Prostate gland (tissue), 2 donors: ENCODE data around the gene FAM3A. TPM values are rescaled to one million over a fixed set of nuclear protein-coding genes. Genes with fewer than 3 reads are reported as not detected.

Experiments used
- DNase-seq: peaks from one replicate; pipeline ENCODE4 v3.0.0-alpha.2; 2019; ENCODE audit warnings: low spot score
- H3K27ac ChIP-seq, 2 donors: fragments of 200-600 bp; sonication (generic); 2 replicates each; pipeline ENCODE4 v1.5.1; 2017 to 2019
- H3K27me3 ChIP-seq: fragments of 200-600 bp; sonication (generic); replicated peaks from 2 replicates; pipeline ENCODE4 v1.5.1; 2019; ENCODE audit not compliant: insufficient read depth
- H3K36me3 ChIP-seq, 2 donors: fragments of 200-600 bp; sonication (generic); 1 replicate in 1 of 2; 2 replicates in 1 of 2; pipeline versions ENCODE4 v1.5.1 to v1.8.1; 2017 to 2019
- H3K4me1 ChIP-seq: fragments of 200-600 bp; sonication (generic); replicated peaks from 2 replicates; pipeline ENCODE4 v1.5.1; 2019
- H3K4me3 ChIP-seq, 2 donors: fragments of 200-600 bp; sonication (generic); 2 replicates each; pipeline ENCODE4 v1.5.1; 2017 to 2019
- H3K9me3 ChIP-seq: fragments of 200-600 bp; sonication (generic); 2 replicates; pipeline ENCODE4 v1.5.1; 2017
- CTCF ChIP-seq, 4 experiments: fragments of 200-600 bp in 2 of 4; fragments of 450-650 bp in 2 of 4; sonication (generic) in 2 of 4; IDR thresholded peaks; 1 replicate in 3 of 4; 2 replicates in 1 of 4; pipeline ENCODE4 v1.5.1; 2016 to 2019; ENCODE audit warnings: antibody characterized with exemption in 4 of 4, mild to moderate bottlenecking in 2 of 4, moderate library complexity in 2 of 4
- POLR2A ChIP-seq: fragments of 450-650 bp; IDR thresholded peaks from one replicate; pipeline ENCODE4 v1.6.1; 2016; ENCODE audit warnings: antibody characterized with exemption, mild to moderate bottlenecking
- POLR2AphosphoS5 ChIP-seq: sonication (generic); formaldehyde crosslinking; IDR thresholded peaks from one replicate; pipeline ENCODE4 v1.6.1; 2017; ENCODE audit warnings: antibody characterized with exemption
- WGBS: methylation state at CpG from one replicate; pipeline ENCODE4 v1.1.5; 2018; 5-methylcytosine and 5-hydroxymethylcytosine counted together
- intact Hi-C: fragments of 100-400 bp; cut with DNase I; formaldehyde crosslinking; loops from one replicate; pipeline ENCODE4 v1.14.2; 2022
- total RNA-seq, 2 donors: library from RNA; depleted of rRNA; stranded (reverse); fragments of >200 nt; gene quantifications; one replicate each; pipeline ENCODE4 v1.1.0, GENCODE V29; 2016

The FAM3A gene
- total RNA-seq, 2 donors from 2014 or later, result 52.0 to 72.7 TPM

DNA sequence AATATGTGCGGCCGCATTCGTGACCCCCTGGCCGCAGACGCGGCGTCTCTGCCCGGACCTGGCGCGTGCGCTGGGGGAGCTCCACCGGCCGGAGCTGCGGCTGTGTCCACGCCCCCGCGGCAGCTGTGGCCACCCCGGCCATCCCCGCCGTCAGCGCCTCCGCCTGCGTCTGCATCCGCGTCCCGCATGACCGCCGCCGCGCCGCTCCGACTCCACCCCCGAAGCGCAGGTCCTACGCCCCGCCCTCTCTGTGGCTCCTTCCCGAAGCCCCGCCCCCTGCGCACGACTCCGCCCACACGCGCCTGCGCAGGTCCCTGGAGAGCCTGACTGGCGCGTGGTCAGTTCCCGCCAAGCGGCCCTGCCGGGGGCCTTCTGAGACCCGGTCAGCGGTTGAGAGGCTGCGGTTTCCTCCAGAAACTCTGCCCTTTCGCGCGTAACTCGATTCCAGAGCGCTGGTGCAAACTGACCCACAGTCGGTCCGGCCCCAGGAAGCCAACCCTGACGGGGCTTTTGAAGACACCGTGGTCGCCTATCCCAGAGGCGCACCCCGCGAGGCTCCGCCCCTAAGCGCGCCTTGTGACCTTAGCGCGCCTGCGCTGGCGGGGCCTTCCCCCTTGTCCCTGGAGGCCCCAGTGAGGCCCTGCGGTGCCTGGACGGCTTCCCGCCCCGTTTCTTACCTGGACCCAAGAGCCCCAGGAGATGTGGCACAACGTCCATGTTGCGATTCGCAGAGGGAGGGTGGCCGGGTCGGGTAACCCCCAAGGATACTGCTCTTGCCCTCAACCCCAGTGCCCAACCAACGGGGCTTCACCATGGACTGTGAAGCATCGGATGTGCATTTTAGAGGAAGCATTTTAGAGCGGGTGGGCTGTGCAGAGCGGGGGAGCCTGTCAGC lies 37.1 kb downstream of the FAM3A start, which contains the start of gene LAGE3:
Gene LAGE3 (minus strand): TSS at position 554 of the 895 bp plus-strand sequence. CDS start 366 bp downstream, at position 188.
- Histone ChIP-seq H3K27me3 (no peaks in the 10 kb centered on the region), H3K9me3 (no peaks in the 10 kb centered on the region), H3K4me3 (peak within 1 kb of the TSS; percentile 41 to 43), H3K4me1 (no peaks in the 10 kb centered on the region), H3K27ac (peak within 1 kb of the TSS; percentile 72 to 73), H3K36me3 (no peaks in the 10 kb centered on the region)
- WGBS, result 25% methylated on average over 12 of the region's 85 CpGs
- intact Hi-C loops, result no loop called here
- DNase-seq, result peak; percentile 87
- TF ChIP-seq POLR2AphosphoS5, result peak; percentile 81
- no peak for TF ChIP-seq CTCF (IDR thresholded peaks at IDR 0.05)
- TF ChIP-seq POLR2A, result peak; percentile 82

GRCh38 chrX:154477891-154478477 lies 38.0 kb downstream of the FAM3A start:
- TF ChIP-seq POLR2AphosphoS5, result no peak
- Histone ChIP-seq H3K27ac (peak overlapping the region; percentile 72 to 73), H3K36me3 (no peaks in the 10 kb centered on the region), H3K9me3 (no peaks in the 10 kb centered on the region), H3K27me3 (no peaks in the 10 kb centered on the region), H3K4me1 (no peaks in the 10 kb centered on the region), H3K4me3 (peak overlapping the region; percentile 41 to 43)
- DNase-seq, result no peak
- 52% methylated on average over 24 of the region's 24 CpGs for WGBS
- intact Hi-C loops, result no loop called here

- H3K9me3 ChIP-seq, result no peaks in the 10 kb centered on the region
- WGBS, result 87% methylated on average over 8 of the region's 8 CpGs
- H3K4me3 ChIP-seq, result no peak overlapping the region
- no peaks in the 10 kb centered on the region for H3K36me3 ChIP-seq
- H3K27ac ChIP-seq, result no peak overlapping the region
- no peaks in the 10 kb centered on the region for H3K4me1 ChIP-seq
- intact Hi-C loops, result no loop called here
- no peak for DNase-seq
- H3K27me3 ChIP-seq, result no peaks in the 10 kb centered on the region
- TF ChIP-seq POLR2A, result no peak
Measured at GRCh38 chrX:154476821-154477220, 39.2 kb downstream of the FAM3A start.

GRCh38 chrX:154473683-154474082 lies 42.3 kb downstream of the FAM3A start:
- WGBS, result 61% methylated on average over 2 of the region's 7 CpGs
- no peak overlapping the region for H3K4me3 ChIP-seq
- TF ChIP-seq POLR2AphosphoS5, result no peak
- TF ChIP-seq POLR2A, result no peak
- TF ChIP-seq CTCF (IDR thresholded peaks at IDR 0.05), result no peak
- intact Hi-C loops, result no loop called here
- H3K36me3 ChIP-seq, result no peaks in the 10 kb centered on the region
- no peaks in the 10 kb centered on the region for H3K4me1 ChIP-seq
- DNase-seq, result no peak
- no peak overlapping the region for H3K27ac ChIP-seq
- no peaks in the 10 kb centered on the region for H3K9me3 ChIP-seq
- H3K27me3 ChIP-seq, result no peaks in the 10 kb centered on the region

DNA sequence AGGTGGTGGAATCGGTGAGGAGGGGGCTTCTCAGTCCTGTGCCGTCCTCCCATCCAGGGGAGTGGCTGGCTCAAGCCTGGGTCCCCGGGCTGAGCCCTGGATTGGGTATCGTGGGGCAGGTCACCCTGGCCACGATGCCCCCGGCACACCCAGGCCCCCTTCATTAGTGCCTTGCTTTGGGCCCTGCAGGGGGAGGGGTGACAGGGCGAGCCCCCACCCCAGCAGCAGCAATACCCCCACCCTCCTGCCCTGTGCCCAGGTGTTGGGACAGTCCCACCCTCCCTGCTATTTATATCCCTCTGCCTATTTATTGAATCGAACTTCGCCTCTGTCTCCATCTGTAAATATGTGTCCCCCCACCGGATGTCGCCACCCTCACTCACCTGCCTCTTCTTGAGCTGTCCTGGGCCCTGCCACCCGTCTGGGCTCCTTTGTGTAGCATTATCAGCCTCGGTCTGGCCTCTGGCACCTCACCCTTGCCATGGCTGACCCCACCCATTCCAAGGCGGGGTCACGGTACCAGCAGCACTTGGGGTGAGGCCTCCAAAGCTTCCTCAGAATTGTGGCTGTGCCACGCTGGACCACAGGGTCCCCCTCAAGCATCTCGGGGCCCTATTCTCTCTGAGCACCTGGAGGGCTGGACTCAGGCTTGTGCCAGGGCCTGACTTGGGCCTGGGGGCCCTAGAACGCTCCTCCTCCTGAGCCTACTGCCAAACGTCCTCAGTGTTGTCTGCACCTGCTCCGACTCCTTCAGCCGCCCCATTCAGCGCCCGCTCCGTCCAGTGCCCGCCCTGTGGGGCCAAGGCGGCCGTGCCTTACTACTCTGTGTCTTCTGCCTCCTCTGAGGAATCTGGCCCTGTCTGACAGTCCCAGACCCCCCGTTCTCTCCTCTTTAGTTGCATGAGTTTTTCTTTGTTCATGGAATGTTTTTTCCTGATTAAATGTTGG lies 43.1 kb downstream of the FAM3A start:
- H3K36me3 ChIP-seq, result no peaks in the 10 kb centered on the region
- H3K4me3 ChIP-seq, result no peak overlapping the region
- H3K27me3 ChIP-seq, result no peaks in the 10 kb centered on the region
- intact Hi-C loops, result no loop called here
- no peaks in the 10 kb centered on the region for H3K9me3 ChIP-seq
- no peak overlapping the region for H3K27ac ChIP-seq
- TF ChIP-seq POLR2A, result no peak
- no peak for TF ChIP-seq CTCF (IDR thresholded peaks at IDR 0.05)
- TF ChIP-seq POLR2AphosphoS5, result no peak
- no peaks in the 10 kb centered on the region for H3K4me1 ChIP-seq
- DNase-seq, result no peak
- 77% methylated on average over 22 of the region's 28 CpGs for WGBS
